ENCODE results near the gene RAB38. TPM values are rescaled to one million over a fixed set of nuclear protein-coding genes. Genes with fewer than 3 reads are reported as not detected.

The RAB38 gene
- total RNA-seq, 1 experiment from 2014 or later, result 17.1 TPM

DNA sequence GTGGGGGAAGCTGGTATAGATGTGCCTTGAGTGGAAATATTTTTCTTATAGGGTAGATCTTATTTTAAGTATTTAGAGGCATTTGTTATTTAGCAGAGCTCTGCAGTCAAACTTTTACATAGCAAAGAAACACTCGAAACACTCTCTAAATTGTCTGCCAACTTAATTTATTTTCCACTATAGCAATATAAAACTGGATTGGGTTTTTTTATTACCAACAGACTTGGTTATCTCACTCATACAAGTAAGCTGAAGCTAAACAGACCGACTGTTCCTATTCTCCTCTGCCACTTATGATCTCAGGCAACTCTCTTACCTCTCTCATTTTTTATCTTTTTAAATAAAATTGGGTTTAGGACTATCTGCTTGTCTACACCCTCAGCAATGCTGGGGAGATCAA is 4.6 kb downstream of the RAB38 start:
- no peak for DNase-seq (ENCODE audit: low read depth)

DNA sequence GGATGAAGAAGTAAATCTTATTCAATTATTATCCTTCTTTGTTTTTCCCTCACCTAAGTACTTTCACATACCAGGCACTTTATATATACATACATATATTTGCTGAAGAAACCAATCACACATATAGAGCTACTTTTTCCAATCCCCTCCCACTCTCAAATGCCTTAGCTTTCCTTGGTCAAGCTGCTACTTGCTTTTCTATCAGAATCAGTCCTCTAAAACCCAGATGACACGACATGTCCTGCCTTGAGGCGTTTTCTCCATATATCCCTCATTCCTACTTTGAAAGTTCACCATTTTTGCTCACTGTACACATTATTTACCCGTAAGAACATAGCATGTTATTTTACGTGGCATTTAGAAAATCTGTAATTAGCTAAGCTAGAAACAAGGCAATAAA is 5.4 kb downstream of the RAB38 start:
- DNase-seq (ENCODE audit: low read depth), result no peak

DNA sequence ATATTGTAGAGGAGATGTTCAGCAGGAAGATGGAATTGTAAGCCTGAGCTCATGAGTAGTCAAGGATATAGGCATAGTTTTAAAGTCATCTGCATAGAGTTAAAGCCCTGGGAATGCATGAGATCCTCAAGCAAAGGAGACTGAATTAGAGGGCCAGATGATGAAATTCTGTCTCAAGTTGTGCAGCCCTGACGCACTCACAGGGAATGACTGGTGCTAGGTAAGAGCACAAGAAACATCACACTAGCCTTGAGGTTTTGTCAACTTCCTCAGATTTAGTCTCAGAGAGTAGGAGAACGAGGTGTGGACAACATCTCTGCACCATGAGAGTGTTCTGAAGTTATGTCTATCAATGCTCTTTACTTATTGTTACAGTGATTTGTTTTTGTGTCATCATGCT is 5.8 kb downstream of the RAB38 start:
- DNase-seq (ENCODE audit: low read depth), result no peak

GRCh38 chr11:88167853-88168252 is 7.4 kb downstream of the RAB38 start:
- DNase-seq (ENCODE audit: low read depth), result no peak

- no peak for DNase-seq (ENCODE audit: low read depth)
Measured at GRCh38 chr11:88164806-88165585, 10.2 kb downstream of the RAB38 start.

DNA sequence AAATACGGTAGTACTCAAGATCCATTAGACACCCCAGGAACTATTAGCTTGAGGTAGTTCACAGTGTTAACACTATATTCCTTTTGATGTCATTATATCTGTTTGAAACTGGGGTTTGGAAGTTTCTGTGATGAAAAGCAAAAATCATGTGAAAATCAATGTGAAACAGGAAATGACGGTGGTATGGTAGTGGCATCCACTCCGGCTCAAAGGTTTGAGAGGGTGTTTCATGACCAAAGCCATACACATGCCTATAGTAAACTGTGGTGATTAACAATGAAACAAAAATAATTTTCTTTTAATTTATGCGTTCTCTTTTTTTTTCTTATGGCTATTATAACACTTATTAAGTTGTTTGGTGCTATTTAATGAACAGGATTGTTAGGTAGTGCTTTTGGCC is 10.9 kb downstream of the RAB38 start:
- no peak for DNase-seq (ENCODE audit: low read depth)

- DNase-seq (ENCODE audit: low read depth), result no peak
Measured at GRCh38 chr11:88158081-88158480, 17.2 kb downstream of the RAB38 start.

GRCh38 chr11:88157370-88157769 is 17.9 kb downstream of the RAB38 start:
- no peak for DNase-seq (ENCODE audit: low read depth)

DNA sequence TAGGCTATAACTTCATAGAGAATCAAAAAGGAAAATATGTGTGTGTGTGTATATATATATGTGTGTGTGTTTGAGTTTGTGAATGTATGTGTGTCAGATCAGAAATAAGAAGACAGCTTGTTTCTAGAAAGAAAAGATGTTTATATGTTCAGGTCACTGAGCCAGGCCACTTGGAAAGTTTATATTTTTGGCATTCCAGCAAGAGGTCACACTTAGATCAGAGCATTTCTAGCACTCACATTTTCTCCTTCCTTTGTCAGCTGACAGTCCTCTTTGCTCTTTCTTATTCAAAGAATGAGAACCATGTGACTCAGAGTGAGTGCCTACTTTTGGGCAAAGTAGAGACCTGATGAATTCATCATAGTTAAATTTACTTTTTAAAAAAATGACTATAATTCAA is 22.9 kb downstream of the RAB38 start:
- no peak for DNase-seq (ENCODE audit: low read depth)

DNA sequence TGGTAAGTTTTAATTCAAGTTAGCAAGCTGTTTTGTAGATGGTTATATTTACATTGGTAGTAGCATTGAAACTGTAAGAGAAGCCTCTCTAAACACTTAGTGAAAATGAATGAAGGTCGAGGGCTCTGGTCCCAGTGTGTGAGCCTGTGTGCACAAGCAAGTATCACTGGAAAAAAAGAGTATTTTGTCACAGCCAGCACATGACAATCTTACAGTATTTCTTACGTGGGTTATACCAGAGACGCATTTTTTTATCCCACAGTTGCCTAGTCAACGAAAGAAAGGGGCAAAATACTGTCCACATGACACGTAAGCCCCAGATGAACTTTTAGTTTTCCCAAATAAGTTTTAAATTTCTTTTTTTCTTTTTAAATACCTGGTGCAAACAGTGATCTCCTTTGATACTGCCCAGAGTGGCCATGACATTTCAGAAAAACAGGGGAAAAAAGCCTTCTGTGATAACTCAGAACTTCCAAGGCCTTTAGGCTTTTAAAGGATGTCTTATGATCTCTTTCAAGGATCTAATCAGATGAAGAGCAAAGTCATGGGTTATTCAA is 23.5 kb downstream of the RAB38 start:
- DNase-seq (ENCODE audit: low read depth), result no peak

DNA sequence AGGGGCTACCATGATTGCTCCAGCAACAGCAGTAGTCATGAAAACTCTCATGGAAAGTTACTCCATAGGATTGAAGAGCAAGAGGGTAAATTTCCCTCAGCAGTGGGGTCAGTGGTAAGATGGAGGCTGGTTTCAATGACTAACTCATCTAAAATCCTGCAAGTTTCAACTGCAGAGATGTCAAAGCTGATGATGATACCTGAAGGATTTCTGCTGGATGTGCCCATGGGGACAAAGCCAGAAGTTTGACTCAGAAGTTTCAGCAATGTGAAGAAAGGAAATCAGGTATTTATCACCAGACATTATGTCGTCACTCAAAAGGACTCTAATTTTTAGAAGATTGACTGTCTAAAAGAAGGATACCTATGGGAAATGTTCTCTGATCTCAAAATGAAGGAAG is 29.1 kb downstream of the RAB38 start:
- DNase-seq (ENCODE audit: low read depth), result no peak

- no peak for DNase-seq (ENCODE audit: low read depth)
Measured at GRCh38 chr11:88139865-88140264, 35.4 kb downstream of the RAB38 start.

- DNase-seq (ENCODE audit: low read depth), result no peak
Measured at GRCh38 chr11:88131764-88132470, 43.3 kb downstream of the RAB38 start.

GRCh38 chr11:88122956-88123355 is 52.3 kb downstream of the RAB38 start:
- DNase-seq (ENCODE audit: low read depth), result no peak

DNA sequence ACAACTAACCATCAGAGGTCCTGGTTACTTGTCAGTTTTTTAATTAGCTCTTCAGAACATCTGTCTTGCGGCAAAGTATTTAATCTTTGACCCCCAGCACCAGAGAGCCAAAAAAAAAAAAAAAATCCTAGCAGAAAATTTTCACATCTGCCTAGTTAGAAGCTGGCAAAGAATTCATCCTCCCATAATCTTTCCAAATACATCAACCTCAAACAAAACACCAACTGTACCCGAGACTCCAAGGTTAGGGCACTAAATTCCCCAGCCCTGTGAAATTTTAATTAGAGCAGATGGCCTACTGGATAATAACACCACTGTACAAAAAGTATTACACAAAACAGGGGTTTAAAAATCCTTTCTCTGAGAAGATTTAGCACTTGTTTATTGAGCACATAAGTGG is 55.7 kb downstream of the RAB38 start:
- no peak for DNase-seq (ENCODE audit: low read depth)

- no peak for DNase-seq (ENCODE audit: low read depth)
Measured at GRCh38 chr11:88117281-88117858, 57.9 kb downstream of the RAB38 start.

DNA sequence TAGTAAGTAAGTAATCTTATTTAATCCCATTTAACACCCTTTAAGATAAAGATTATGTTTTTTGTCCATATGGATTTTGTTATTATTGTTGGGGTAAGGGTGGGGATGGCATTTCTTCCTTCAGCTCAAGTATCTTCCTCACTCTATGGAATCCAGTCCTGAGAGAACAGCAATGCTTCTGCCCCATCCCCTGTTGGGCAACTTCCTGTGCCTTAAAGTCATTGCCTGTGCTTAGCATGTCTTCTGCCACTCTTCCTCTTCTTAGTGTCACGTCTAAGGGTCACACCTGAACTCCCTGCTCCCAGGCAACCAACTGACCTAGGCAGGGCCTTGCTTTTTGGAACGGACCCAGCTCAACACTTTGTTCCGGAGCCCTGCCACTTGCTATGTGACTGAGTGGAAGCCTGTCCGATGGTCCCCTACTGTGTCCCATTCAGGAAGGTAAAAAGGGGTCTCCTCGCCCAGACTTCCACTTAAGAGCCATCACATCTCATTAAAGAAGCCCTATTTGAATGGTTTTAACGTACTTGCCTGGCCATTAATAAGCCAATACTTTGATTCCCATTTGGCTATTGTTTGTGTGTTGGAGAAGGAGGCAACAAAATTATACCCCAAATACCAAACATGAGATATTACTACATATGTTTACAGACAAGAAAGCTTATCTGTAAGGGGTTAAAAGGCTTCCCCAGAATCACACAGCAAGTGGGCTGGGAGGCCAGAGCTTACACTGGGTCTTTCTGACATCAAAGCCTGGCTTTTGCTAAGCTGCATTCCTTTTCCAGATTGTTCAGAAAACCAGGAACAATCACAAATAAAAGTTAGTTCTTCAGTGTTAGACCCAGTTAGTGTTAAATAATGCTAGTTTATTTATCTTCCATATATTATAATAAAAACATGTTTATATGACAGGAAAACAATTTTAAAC is 59.2 kb downstream of the RAB38 start:
- DNase-seq (ENCODE audit: low read depth), result no peak

DNA sequence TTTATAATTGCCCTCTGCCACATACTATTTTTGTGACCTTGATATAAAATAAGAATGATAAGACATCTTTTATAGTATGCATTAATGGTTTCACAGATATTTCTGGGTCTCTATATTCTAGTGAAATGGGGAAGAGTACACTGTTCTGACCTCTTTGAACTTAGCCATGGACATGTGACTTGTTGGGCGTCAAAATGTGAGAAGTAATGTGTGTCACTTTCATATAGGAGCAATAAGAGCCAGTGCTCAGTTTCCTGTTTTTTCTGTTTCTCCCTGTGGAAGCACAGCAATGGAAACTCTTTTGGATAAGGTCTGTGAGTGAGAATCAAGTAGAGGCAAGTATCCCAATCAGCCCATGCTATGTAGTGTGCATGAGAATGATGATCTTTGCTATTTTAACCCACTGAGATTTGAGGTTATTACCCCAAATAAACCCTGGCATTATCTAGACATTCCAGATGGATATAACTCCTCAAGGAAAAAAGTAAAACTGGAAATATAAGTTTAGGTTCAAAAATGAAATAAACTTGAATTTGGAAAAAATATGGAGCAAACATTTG is 60.7 kb downstream of the RAB38 start:
- no peak for DNase-seq (ENCODE audit: low read depth)

DNA sequence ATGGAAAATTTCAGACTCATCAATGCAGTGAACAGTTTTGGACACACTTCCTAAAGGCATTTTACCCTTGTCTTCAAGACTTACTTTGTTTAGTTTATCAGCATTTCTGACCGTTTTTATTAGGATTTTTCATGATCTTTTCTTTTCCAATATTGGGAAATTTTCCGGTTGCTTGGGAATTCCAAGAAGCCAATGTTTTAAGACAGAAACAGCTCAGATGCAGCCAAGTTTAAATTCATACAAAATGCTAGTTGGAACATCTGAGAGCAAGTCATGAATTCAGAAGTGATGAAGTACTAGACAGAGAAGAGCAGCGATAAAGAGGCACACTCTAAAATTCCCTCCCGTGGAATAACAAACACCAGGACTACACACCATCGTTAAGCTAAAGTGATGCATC is 68.6 kb downstream of the RAB38 start:
- DNase-seq (ENCODE audit: low read depth), result no peak

DNA sequence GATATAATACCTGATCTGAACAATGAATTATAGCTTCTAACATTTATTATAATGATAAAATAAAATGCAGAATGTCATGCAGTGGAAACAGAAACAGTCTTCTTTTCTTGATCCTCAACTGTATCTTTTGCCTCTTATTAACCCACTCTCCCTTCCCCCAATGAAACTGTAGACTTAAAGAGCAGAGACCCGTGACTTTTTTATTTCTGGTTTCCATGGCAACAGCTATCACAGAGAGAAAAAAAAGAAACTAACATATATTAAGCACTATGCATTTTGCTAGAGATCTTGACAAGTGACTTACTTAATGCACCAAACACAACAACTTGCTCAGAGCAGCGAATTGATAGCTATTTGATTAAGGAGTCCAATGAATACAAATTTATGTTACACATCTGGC is 69.3 kb downstream of the RAB38 start:
- DNase-seq (ENCODE audit: low read depth), result no peak

- no peak for DNase-seq (ENCODE audit: low read depth)
Measured at GRCh38 chr11:88105526-88105925, 69.7 kb downstream of the RAB38 start.

Data from RPMI7951 (cell line).